RWPE1 (cell line): ENCODE data around the gene DGKK.

Source experiments
- CTCF ChIA-PET: fragments of 350-600 bp; sonication (Branson Sonifier 250); formaldehyde crosslinking; extraction: SDS; loops from one replicate; lab custom pipeline; 2021; lab: Yijun Ruan, JAX
- POLR2A ChIA-PET: fragments of 400-600 bp; formaldehyde crosslinking; extraction: SDS; loops from one replicate; lab custom pipeline; 2020; ENCODE audit warnings: antibody characterized with exemption; ENCODE audit not compliant: low non-redundant PET; lab: Yijun Ruan, JAX
- DNase-seq: peaks from one replicate; pipeline ENCODE4 v3.0.0; 2012; ENCODE audit warnings: low spot score
- H3K27ac ChIP-seq: fragments of 450-650 bp; 2 replicates; pipeline ENCODE4 v1.5.1; 2017
- TF ChIP-seq, protein P1 (sequence below): fragments of 450-650 bp; conservative IDR thresholded peaks from 2 replicates; pipeline ENCODE4 v1.5.1; 2017; ENCODE audit warnings: low read depth, mild to moderate bottlenecking

Gene DGKK

GRCh38 chrX:50403903-50404302 lies 66.7 kb downstream of the DGKK start:
- DNase-seq, result no peak
- POLR2A ChIA-PET, result no interaction called here
- H3K27ac ChIP-seq, result no peak overlapping the region
- CTCF ChIA-PET, result no interaction called here
- TF ChIP-seq, protein P1, sequence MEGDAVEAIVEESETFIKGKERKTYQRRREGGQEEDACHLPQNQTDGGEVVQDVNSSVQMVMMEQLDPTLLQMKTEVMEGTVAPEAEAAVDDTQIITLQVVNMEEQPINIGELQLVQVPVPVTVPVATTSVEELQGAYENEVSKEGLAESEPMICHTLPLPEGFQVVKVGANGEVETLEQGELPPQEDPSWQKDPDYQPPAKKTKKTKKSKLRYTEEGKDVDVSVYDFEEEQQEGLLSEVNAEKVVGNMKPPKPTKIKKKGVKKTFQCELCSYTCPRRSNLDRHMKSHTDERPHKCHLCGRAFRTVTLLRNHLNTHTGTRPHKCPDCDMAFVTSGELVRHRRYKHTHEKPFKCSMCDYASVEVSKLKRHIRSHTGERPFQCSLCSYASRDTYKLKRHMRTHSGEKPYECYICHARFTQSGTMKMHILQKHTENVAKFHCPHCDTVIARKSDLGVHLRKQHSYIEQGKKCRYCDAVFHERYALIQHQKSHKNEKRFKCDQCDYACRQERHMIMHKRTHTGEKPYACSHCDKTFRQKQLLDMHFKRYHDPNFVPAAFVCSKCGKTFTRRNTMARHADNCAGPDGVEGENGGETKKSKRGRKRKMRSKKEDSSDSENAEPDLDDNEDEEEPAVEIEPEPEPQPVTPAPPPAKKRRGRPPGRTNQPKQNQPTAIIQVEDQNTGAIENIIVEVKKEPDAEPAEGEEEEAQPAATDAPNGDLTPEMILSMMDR, result no peak

DNA sequence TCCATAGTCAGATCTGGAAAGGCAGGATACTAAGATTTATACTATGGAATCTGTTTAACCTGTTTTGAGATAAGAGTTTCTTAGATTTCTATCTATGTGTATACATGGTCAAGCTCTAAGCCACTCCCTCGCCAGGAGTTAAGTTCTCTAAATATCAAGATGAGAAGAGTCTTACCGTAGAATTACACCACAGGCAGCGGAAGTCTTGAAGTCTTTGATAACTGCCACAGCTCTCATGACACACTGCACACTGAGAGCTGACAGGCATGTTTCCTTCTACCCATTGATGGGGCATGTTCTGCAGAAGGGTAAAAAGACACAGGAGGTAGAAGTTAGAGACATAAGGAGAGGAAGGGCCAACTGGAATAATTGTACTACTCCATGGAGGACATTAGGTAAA lies 67.7 kb downstream of the DGKK start:
- DNase-seq, result no peak
- ChIA-PET CTCF (no interaction called here), POLR2A (no interaction called here)
- TF ChIP-seq, protein P1, result no peak
- H3K27ac ChIP-seq, result no peak overlapping the region

DNA sequence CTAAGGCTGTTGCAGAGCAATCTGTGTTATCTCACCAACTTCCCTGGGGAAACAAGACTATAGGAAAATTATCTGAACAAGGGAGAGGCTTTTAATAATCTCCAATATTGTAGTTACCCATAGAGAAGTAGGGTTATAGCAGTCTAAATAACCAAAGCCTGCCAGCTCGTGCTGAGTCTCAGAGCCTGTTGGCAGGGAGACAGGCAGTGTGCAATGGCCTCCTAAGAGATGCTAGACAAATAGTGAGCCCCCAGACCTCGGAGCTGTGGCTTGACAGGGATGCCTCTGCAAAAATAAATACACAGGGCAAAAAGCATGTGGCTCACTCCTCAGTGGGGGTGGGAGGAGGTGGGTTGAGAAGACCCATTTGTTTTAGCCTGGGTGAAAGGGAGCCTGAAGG lies 76.7 kb downstream of the DGKK start:
- TF ChIP-seq, protein P1, result no peak
- DNase-seq, result no peak
- POLR2A ChIA-PET, result no interaction called here
- CTCF ChIA-PET, result no interaction called here
- no peak overlapping the region for H3K27ac ChIP-seq

- POLR2A ChIA-PET, result no interaction called here
- TF ChIP-seq, protein P1, result no peak
Measured at GRCh38 chrX:50386520-50386919, 84.1 kb downstream of the DGKK start.

DNA sequence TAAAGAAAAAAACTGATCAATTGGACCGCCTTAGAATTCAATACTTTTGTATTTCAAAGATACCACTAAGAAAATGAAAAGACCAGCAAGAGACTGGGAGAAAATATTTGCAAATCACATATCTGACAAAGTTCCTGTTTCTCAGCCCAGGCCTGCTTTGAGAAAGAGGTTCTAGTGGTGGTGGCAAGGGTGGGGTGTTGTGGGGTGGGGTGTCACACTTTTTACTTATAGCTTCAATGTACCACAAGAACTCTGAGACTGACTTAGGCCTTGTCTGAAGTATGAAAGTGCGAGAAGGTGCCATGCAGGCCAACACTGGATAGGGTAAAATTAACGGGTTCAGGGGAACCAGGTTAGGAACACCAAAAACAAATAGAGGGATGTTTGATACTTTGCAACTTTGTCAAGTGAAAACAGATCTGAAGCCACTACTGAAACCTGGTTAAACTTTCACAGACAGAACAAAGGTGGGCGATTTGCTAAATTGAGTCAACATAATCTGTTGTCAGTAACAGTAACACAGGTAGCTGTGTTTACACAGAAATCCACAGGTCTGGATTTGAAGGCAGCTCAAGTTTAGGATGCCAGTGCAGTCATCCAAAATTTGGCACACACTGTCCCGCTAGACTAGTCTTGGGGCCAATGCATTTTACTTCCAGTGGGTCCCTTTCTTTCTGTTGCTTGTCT lies 88.8 kb downstream of the DGKK start:
- no peak overlapping the region for H3K27ac ChIP-seq
- no peak for DNase-seq
- POLR2A ChIA-PET, result no interaction called here
- CTCF ChIA-PET, result no interaction called here
- TF ChIP-seq, protein P1, result no peak

More at GRCh38 chrX:50386520-50386919, 84.1 kb downstream of the DGKK start:
- no peak for DNase-seq
- CTCF ChIA-PET, result no interaction called here
- no peak overlapping the region for H3K27ac ChIP-seq

DNA sequence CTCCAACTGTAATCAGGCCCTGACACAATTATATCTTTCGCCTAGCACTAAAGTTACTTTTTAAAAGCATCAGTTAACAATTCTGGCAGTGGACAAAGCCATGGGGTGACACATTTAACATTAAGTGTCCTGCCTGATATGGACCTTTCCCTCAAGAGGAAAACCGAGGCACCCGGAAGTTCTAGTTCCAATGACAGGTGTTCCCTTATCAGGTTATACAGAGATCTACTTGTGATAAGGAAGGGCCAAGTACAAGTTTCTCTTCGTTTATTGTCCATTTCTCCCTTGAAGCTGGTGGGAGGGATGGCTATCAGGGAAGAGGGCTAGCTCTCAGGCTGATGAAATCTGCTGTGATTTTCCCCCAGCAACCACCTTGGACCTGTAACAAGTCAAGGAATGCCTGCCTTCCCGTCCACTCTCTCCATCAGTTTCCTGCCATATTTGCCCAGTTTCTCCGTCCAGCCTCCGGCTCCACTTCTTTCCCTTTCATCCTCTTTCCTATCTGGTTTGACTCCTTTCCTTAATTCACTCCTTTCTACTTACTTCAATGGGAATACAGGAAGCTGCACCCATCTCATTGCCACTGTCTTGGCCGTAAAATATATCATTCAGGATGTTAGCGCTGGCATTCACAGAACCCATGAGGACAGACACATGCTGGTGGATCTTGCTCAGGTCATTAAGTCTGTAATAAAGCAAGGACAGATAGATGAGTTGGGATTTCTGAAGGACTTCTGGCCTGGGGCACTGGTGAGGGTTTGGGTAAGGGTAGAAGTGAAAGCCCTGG lies 95.0 kb downstream of the DGKK start:
- ChIA-PET POLR2A (no interaction called here), CTCF (no interaction called here)
- H3K27ac ChIP-seq, result no peak overlapping the region
- TF ChIP-seq, protein P1, result no peak
- no peak for DNase-seq
